HG03457 (cell line): ENCODE data around the gene PHC1.
"Not testable (repeated sequence)": the region's sequence is repeated elsewhere in the genome, so short reads cannot be mapped to it uniquely, and the experiment has no call there.

Experiments
- ATAC-seq: cut with Tn5 transposase; IDR thresholded peaks from one replicate; pipeline ENCODE4 v1.9.1; 2021; ENCODE audit warnings: moderate number of reproducible peaks; ENCODE audit not compliant: unreplicated experiment

The PHC1 gene

DNA sequence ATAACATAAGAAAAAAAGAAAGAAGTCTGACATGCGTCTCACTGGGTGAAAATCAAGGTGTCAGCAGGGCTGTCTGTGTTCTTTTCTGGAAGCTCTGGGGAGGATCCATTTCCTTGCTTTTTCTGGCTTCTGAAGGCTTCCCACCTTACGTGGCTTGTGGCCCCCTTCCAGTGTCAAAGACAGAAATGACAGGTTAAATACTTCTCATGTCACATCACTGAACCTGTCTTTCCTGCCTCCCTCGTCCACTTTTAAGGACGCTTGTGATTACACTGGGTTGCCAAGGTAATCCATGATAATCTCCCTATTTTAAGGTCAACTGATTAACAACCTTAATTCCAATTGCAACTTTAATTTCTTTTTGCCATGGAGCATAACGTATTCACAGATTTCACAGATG lies 4.6 kb upstream of the PHC1 start:
- no peak for ATAC-seq

DNA sequence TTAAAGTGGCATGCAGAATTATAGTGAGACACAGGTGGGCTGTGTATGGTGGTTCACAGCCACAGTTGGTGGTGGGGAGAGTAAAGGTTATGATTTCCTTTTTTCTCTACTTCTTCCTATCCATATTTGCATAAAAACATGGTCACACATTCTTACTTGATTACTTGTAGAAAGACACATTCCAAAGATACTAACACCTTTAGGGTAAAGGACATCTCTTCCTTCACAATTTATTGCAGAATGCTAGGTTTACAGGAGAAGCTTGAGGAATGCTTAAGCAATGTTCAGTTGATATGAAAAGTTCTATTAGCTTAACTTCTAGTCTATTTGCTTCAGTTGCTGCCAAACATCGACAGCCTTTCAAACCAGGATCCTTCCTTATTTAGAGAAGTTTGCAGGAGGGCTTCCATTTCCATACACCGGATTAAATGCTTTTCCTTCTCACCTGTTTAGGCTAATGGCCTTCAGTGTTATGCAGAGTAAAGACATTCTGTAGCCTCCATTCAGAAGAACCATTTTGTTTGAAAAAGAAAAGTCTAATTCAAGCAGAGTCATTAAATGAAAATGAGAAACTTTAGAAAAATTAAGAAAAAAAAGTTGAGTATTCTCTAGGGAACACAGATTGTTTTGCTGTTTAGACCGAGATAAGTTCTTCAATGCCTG lies 2.6 kb upstream of the PHC1 start:
- ATAC-seq: no peak

DNA sequence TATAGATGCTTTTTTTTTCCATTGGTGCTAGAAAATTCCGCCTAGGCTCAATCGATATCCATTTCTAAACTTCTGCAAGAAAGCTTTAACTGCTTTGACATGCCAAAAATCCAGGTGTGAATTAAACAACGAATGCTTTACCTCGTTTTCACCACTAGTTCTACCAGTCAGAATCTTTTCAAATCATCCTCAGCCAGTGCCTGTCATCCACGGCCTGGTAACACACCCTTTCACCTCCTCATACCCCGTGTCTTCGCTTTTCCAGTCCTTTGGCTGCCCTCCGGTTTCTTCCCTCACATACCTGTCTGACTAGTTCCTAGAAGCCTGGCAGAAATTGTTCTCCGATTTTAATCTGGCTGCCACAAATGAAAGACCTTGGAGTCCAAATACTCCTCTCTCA lies 1.4 kb upstream of the PHC1 start:
- ATAC-seq: no peak

DNA sequence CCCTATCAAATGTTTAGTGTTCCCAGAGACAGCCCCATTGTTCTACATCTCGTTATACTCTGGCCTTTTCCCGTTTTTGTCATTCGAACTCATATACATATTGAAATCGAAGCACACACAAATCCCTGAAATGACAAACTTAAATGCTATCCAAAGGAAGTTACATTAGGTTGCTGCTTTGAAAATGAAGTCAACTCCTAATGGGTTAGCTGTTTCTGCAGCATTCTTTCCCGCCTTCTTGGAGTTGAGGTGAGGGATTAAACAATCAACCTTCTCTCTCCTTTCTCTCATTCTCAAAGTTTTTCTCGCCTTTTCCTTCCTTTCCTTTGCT lies 642 bp upstream of the PHC1 start:
- ATAC-seq: no peak

DNA sequence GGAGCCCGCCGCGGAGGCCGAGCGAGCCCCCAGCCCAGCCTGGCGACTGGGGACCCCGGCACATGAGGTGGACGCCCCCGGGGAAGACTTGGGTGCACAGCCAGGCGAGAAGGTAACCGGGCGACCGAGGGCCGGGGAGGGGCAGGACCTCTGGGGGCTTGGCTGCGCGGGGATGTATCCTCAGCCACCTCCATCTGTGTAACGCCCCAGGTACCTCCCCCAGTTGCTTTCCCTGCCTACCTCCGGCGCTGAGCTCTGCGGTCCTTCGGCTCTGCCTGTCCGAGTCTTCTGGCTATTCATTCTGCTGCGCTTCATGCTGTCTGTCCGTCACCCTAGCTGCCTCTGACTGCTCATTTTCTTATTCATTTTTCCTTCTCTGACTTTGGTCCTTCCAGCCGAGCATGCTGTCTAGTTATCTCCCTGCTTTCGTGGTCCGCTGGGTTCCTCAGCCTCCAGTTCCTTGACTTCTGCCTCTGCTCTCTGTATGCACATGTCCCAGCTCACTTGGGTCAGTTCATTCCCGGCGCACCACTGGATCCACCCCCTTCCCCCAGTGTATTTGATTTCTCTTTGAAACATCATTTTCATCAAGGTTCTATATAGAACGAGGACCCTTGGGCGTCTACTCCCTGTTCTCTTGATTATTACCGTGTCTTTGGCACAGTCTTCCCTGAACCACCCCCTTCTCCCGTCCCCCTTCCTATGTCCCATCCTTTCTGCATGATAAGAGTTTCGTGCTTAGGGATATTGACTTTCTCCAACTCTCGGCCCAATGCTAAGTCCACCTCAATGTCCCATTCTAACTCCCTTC lies 612 bp downstream of the PHC1 start:
- peak; percentile 59 for ATAC-seq

DNA sequence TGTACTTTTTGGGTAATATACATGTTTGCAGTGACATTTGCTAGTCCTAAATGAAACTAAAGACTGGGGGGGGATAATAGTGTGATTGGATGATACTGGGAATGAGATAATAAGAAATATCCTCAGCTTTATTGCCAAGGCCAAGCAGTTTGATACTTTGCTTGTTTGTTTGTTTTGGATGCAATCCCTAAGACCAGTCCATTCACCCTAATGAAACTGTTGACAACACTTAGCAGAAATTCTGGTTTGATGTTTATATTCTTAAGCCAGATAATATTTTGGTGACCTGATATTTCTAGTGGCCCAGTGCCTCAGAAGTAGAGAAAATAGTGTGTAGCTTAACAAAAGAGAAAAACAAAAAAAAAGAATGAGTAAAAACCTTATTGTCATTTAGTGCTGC lies 1.8 kb downstream of the PHC1 start:
- no peak for ATAC-seq

DNA sequence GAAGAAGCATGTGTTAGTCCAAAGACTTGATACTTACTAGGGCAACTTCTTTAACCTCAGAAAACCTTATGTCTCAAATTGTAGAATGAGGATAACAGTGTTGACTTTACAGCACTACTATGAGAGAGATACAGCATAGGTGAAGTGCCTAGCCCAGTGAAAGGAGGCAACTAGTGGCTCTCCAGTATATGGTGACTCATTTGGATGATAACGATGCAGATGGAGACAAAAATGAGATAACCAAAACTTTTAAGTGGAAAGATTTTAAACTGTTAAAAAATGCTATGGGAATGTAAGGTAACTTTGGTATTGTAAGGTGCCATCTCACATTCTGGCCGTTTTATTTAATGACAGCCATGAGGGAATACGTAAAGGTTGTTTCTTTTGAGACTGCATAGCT lies 2.7 kb downstream of the PHC1 start:
- no peak for ATAC-seq

DNA sequence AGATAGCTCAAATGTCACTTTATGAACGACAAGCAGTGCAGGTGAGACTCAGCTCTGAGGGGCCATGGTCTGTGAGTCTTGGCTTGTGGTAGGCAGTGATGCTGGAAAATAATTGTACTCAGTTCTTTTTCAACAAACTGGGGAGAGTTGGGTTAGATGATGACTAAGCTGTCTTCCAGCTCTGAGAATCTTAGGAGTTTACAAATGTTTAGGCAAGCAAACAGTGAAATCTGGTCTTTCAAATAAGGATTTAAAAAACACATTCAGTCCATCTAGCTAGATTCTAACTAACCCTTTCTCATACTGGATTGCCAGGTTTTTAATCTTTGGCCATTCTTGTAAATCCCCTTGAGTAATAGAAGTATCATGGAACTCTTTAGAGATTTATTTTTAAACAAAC lies 3.4 kb downstream of the PHC1 start:
- no peak for ATAC-seq

DNA sequence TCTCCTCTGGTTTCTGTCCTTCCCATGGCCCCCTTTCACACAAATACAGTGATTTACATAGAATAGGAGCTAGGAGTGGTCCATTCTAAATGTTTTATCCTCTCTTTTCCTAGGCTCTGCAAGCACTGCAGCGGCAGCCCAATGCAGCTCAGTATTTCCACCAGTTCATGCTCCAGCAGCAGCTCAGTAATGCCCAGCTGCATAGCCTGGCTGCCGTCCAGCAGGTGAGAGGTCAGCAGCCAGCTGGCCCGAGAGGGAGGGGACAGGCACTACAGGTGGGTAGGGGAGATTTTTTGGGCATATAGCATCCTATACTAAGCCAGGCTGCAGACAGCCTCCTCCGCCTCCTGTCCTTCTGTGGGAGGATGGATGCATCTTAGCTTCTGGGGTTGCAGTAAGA lies 5.3 kb downstream of the PHC1 start:
- not testable (repeated sequence) for ATAC-seq

DNA sequence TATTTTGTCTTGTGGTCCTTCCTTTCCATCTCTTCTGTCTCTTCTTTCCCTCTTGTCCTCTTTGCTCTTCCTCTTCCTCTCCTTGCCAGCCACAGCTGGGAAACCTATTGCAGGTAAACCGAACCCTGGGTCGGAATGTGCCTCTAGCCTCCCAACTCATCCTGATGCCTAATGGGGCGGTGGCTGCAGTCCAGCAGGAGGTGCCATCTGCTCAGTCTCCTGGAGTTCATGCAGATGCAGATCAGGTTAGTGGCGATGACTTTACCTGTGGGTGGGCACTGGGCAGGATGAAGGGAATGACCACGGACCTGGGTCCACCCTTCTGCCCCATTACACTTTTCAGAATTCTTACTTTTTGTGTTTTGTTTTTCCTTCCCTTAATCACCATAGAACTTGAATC lies 8.2 kb downstream of the PHC1 start:
- ATAC-seq: no peak

DNA sequence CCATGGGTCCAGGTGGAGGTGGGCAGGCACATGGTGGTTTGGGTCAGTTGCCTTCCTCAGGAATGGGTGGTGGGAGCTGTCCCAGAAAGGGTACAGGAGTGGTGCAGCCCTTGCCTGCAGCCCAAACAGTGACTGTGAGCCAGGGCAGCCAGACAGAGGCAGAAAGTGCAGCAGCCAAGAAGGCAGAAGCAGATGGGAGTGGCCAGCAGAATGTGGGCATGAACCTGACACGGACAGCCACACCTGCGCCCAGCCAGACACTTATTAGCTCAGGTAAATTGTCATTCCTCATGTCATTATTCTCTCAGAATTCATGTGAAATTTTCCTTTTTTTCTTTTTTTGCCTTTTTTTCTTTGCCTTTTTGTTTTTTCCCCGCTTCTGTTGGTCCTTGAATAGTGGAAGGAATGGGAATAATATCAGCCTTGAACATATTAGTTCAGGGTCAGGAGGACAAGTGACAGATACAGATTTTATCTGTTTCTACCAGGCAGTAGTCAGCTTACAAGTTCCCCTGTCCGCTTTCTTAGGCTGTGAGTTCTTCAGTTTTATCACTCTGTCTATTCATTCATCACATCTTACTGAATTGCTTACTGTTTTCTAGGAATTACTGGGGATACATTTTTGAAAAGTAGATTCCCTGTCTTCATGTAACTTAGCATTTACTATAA lies 16.5 kb downstream of the PHC1 start:
- ATAC-seq: not testable (repeated sequence)

DNA sequence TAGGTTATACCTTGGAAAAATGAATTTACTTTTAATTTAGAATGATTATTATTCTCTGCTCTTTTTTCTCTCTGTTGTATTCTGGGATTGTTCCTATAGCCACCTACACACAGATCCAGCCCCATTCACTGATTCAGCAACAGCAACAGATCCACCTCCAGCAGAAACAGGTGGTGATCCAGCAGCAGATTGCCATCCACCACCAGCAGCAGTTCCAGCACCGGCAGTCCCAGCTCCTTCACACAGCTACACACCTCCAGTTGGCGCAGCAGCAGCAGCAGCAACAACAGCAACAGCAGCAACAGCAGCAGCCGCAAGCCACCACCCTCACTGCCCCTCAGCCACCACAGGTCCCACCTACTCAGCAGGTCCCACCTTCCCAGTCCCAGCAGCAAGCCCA lies 18.2 kb downstream of the PHC1 start:
- not testable (repeated sequence) for ATAC-seq

DNA sequence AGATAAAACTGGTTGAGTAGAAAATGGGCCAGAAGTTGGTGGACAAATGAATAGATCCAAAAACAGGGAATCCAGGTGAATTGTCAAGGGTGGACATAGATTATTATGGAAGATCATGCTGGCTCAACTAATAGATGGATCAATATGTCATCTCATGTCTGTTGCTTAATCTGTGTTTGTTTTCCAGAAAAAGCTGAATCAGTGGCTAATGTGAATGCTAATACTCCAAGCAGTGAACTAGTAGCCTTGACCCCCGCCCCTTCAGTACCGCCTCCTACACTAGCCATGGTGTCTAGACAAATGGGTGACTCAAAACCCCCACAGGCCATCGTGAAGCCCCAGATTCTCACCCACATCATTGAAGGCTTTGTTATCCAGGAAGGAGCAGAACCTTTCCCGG lies 19.8 kb downstream of the PHC1 start:
- ATAC-seq: not testable (repeated sequence)

DNA sequence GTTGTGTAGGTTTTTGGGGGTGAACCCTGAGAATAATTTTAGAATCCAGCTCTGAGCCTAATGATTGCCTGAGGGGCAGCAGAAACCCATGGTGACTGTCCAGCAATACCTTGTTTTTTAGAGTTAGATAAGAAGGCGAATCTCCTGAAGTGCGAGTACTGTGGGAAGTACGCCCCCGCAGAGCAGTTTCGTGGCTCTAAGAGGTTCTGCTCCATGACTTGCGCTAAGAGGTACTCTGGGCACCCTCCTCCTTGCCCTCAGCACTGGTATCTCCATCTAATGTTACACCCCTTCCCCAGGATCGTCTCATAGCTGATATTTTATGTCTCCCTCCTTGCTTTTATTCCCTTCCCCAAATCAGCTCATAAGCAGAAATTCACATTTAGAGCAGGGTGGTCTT lies 22.4 kb downstream of the PHC1 start:
- no peak for ATAC-seq

DNA sequence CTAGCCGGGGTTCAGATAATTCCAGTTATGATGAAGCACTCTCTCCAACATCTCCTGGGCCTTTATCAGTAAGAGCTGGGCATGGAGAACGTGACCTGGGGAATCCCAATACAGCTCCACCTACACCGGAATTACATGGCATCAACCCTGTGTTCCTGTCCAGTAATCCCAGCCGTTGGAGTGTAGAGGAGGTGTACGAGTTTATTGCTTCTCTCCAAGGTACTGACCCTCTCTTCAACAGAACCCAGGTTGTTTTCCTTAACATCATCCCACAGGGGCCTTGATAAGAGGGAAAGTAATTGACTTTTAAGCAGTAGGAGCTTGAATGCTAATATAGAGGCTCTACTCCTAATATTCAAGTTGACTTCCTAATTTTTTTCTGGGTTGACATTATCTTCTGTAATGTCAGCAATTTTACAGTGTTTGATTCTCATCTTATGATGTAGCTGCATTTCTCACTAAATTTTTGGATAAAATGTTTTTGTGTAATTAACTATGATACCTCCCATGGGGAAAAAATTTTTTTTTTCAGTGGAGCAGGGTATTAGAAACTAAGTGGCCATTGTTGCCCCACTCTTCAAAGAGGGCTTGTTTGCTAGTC lies 23.6 kb downstream of the PHC1 start:
- ATAC-seq: not testable (repeated sequence)

DNA sequence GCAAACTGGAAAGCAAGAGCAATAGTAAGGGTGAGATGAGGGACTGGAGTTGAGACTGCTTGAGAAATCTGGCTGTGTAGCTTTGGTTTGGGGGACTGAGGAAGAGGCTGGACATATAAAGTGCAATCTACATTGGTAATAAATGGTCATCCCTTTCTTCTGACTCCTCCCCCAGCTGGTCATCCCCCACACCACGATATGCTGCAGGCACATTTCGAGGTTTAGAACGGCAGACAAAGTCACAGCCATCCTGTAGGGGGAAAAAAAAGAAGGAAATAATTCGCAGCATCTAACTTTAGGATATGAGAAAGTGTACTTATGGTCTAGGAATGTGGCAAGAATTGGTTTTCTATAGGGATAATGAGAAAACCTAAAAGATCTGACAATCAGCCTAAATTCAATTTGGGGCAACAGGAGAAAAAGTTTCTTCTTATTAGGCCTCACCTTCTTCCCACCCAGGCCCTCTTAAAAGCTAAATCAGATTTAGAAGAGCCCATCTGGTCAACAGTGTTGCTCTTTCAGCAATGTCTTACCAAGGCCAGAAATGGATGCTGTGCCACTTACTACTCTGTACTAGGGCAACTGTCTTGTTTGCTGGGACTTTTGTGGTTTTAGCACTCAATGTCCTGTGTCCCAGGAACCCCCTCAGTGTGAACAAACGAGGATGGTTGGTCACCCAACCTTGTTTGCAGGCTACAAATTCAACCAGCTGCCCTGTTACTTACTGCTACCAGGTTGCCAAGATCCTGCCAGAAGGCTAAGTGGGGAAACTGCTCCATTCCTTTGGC lies 27.6 kb downstream of the PHC1 start:
- ATAC-seq: no peak

DNA sequence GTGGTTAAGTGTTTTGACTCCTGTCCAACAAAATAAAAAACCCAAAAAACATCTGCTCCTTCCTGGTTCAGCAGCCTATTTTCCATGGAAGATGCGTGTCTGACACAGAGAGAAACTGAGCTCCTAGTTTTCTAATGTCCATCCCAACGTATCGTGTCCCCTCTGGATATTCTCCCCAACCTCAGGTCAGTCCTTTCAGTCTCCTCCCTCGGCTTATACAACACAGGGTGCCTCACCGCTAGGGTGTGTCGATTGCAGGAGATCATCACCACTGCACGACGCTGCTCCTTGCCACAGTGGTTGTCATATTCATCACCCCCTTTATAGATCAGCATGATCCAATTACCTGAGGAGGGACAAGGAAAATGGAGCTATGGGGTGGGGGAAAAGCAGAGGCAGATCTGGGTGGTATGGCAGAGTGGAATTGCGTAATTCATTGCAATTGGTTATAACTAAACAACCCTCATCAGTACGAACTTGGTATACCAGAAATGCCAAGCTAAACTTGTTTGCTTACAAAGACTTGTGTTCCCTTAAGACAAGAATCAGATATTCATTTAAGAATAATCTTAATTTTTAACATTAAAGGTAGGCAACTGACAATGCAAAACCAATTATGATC lies 29.4 kb downstream of the PHC1 start:
- no peak for ATAC-seq

DNA sequence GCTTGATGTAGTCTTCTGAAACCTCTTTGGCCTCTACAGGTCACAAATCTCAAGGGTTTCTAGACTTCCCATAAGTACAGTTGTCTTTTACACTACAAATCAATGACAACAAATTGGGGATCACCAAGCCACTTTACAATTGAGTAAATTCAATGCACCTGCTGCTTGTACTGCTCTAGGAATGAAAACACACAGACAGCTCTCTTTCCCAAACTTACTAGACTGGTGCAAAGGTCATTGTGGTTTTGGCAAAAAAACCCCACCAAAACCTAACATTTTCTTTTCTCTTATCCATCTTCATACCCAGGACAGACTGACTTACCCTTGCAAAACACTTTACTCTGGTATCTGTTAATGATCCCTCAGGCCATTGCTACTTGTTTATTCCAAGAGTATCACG lies 32.4 kb downstream of the PHC1 start:
- no peak for ATAC-seq

DNA sequence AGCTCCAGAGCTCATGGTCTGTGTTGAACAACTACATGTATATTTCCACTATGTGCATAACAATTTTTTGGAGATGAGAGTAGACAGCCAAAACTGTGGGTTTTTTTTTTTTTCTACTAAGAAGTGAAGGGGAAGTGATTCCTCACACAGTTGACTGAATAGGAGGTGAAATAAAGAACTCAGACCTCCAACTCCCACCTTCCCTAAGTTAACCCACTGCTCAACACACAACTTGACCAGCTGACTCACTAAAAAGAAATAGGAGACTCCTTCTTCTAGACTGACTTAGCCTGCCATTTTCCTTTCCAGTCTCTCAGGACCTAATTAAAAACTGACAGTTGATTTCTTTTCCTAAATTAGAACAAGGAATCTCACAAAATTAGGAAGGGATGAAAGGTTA lies 33.4 kb downstream of the PHC1 start:
- no peak for ATAC-seq

DNA sequence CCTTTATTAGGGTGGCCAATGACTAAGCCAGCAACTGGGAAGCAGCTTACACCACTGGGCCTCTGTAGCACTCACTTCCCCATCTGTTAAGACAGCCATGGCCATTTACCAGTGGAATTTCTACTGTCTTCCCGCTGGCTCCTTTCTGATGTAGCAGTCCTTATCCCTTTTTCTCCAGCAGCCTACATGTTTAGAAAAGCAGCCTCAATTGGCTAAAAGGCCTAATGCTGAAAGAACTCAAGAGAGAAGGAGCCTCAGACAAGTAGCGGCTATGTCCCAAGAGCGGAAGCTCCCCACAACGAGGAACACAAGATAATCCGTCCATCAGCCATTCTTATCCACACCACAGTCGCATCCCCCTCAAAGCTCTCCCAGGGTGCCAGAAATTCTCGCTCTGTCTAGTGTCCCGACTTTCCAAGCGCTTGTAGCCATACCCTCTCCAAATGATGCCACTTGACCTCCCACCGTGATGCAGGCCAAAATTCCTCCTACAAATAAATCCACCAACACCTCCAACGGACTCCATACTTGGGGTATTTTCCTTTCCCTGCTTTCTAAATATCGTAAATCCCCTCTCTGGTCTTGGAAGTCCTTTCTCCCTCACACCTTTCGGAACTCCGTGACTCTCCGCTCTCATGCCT lies 34.5 kb downstream of the PHC1 start:
- no peak for ATAC-seq
